HL-60/S4 treated with retinoic acid at 250 ng/mL for 4 days and 3 days (cell line): ENCODE results near the gene RALGAPA1.
"Not testable (repeated sequence)": the region's sequence is repeated elsewhere in the genome, so short reads cannot be mapped to it uniquely, and the experiment has no call there.

Experiments
- in situ Hi-C: fragments of 300-500 bp; cut with MboI; formaldehyde crosslinking; loops from 2 replicates; pipeline ENCODE4 v1.7.0; 2022; ENCODE audit warnings: low sequenced_read_pairs

Gene RALGAPA1

GRCh38 chr14:35808638-35809563 lies at the start of gene RALGAPA1:
TSS of gene RALGAPA1 (minus strand) at chr14:35809295. CDS start at chr14:35808835, 460 bp downstream.
- in situ Hi-C loops = not testable (repeated sequence)

DNA sequence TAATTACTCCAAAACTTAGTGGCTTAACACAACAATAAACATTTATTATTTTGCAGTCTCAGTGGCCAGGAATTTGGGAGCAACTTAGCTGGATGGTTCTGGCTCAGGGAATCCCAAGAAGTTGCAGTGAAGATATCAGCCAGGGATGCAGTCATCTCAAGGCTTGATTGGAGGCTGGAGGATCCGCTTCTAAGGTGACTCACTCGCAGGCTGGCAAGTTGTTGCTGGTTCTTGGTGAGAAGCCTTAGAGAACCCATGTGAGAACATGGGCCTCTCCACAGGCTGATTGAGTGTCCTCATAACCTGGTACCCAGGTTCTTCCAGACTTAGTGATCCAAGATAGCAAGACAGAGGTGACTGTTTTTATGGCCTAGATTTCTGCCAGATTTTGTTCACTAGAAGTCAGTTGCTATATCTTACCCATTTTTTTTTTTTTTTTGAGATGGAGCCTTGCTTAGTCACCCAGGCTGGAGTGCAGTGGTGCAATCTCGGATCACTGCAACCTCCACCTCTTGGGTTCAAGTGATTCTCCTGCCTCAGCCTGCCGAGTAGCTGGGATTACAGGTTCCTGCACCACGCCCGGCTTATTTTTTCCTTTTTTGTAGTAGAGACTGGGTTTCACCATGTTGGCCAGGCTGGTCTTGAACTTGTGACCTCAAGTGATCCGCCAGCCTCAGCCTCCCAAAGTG lies 49.6 kb upstream of the RALGAPA1 start:
- in situ Hi-C loops = no loop called here

- in situ Hi-C loops = no loop called here
Observed at GRCh38 chr14:35855876-35856481, 46.9 kb upstream of the RALGAPA1 start.

DNA sequence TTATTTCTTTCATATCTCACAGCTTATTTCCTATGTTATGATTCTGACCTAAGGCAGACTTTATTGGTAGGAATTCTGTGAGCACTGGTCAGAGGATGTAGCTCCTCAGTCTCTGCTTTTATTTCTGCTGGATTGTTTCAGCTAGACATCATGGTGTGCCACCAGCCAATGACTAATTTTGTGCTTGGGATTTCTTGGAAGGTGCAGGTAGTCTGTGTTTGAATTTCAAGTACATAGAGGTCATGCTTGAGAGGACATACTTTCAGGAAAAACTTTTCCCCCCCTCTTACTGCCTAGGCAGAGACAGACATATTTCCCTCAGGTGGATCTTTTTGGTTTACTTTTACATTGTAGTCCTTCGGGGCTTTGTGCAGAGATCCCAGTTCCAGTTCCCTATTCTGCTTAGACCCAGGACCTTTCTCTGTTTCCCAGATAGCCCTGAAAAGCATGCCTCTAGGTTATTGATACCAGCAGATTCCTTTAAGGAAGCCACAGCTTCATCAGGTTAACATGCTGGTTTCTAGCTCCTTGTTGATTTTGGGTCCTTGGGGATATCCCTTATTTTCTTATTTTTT lies 45.7 kb upstream of the RALGAPA1 start:
- in situ Hi-C loops = no loop called here

- in situ Hi-C loops = no loop called here
Observed at GRCh38 chr14:35853225-35853624, 44.1 kb upstream of the RALGAPA1 start.

GRCh38 chr14:35851823-35852222 lies 42.7 kb upstream of the RALGAPA1 start:
- in situ Hi-C loops = no loop called here

GRCh38 chr14:35849122-35849521 lies 40.0 kb upstream of the RALGAPA1 start:
- in situ Hi-C loops = no loop called here

DNA sequence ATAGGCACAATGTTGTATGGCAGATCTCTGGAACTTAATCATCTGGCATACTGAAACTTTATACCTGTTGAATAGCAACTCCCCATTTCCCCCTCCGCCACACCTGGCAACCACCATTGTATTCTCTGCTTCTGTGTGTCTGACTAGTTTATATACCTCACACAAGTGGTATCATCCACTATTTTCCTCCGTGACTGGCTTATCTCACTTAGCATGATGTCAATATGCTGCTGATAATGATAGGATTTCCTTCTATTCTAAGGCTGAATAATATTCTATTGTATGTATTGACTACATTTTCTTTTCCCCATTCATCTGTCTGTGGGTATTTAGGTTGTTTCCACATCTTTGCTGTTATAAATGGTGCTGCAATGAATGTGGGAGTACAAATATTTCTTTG lies 38.5 kb upstream of the RALGAPA1 start:
- in situ Hi-C loops = no loop called here

DNA sequence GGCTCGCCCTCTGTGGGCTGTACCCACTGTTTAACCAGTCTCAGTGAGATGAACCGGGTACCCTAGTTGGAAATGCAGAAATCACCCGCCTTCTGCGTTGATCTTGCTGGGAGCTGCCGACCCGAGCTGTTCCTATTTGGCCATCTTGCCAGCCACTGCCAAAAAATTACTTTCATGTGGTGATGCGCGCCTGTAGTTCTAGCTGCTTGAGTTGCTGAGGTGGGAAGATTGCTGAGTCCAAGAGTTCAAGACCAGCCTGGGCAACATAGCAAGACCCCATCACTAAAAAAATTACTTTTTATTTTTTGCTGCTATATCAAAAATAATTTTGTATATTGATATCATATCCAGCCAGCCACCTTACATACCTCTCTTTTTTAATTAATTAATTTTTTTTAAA lies 35.4 kb upstream of the RALGAPA1 start:
- in situ Hi-C loops = no loop called here

GRCh38 chr14:35842245-35842644 lies 33.1 kb upstream of the RALGAPA1 start:
- in situ Hi-C loops = not testable (repeated sequence)

DNA sequence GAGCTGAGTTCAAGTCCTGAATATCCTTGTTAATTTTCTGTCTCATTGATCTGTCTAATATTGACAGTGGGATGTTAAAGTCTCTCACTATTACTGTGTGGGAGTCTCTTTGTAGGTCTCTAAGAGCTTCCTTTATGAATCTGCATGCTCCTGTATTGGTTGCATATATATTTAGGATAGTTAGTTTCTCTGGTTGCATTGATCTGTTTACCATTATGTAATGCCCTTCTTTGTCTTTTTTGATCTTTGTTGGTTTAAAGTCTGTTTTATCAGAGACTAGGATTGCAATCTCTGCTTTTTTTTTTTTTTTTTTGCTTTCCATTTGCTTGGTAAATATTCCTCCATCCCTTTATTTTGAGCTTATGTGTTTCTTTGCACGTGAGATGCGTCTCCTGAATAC lies 32.6 kb upstream of the RALGAPA1 start:
- in situ Hi-C loops = not testable (repeated sequence)

GRCh38 chr14:35835208-35835982 lies 26.3 kb upstream of the RALGAPA1 start:
- in situ Hi-C loops = no loop called here

- in situ Hi-C loops = no loop called here
Observed at GRCh38 chr14:35829449-35829848, 20.4 kb upstream of the RALGAPA1 start.

GRCh38 chr14:35827678-35828472 lies 18.8 kb upstream of the RALGAPA1 start:
- in situ Hi-C loops = no loop called here

DNA sequence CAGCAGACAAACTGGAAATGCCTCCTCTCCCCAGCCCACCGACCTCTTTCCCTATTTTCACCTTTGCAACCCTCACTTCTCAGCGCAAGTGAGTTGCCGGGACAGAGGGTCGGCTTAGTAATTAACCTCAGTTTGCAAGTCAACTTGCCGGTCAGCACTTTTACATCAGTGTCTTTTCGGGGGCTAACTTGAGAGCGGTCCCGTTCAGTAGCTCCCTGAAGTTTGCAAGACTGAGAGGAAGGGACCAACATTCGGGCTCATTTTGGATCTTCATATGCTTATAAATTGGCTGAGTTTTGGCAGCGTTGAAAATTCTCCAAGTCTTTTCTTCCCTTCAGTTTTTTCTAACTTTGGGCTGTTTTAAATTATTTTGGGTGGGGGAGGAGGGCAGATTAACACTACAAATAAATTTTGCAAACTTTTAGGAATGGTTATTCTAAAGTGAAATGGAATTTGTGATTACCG lies 17.9 kb upstream of the RALGAPA1 start:
- in situ Hi-C loops = no loop called here

GRCh38 chr14:35826218-35826951 lies 17.3 kb upstream of the RALGAPA1 start, which contains the start of gene BRMS1L:
TSS of gene BRMS1L (plus strand) at chr14:35826338. CDS start at chr14:35826517, 179 bp downstream.
- in situ Hi-C loops = no loop called here

GRCh38 chr14:35825968-35826217 lies 16.8 kb upstream of the RALGAPA1 start:
- in situ Hi-C loops = no loop called here

- in situ Hi-C loops = not testable (repeated sequence)
Observed at GRCh38 chr14:35824446-35825165, 15.5 kb upstream of the RALGAPA1 start.
